SK-N-SH (cell line): Measurements from ENCODE around the gene OTOP3.

Source experiments
- CTCF ChIP-seq: fragments of 200-600 bp; sonication (generic); IDR thresholded peaks from 2 replicates; pipeline ENCODE4 v1.6.1; 2017; ENCODE audit warnings: antibody characterized with exemption, mild to moderate bottlenecking, moderate library complexity
- MAX ChIP-seq: IDR thresholded peaks from 2 replicates; pipeline ENCODE4 v1.4.0; 2012; ENCODE audit warnings: low read depth
- NFIC ChIP-seq: IDR thresholded peaks from 2 replicates; pipeline ENCODE4 v1.4.0; 2012; ENCODE audit warnings: borderline replicate concordance
- PBX3 ChIP-seq: IDR thresholded peaks from 2 replicates; pipeline ENCODE4; 2012
- REST ChIP-seq: IDR thresholded peaks from 2 replicates; pipeline ENCODE4 v1.6.1; 2012; ENCODE audit warnings: mild to moderate bottlenecking, low read depth, low read length, moderate library complexity
- TAF1 ChIP-seq: IDR thresholded peaks from 2 replicates; pipeline ENCODE4 v1.6.1; 2012; ENCODE audit warnings: low read depth, mild to moderate bottlenecking, low read length, moderate library complexity, borderline replicate concordance
- TEAD4 ChIP-seq: IDR thresholded peaks from 2 replicates; pipeline ENCODE4 v1.4.0; 2012; ENCODE audit warnings: mild to moderate bottlenecking, borderline replicate concordance; ENCODE audit not compliant: insufficient read depth
- USF2 ChIP-seq: fragments of 150-350 bp; IDR thresholded peaks from 2 replicates; pipeline ENCODE4 v1.6.1; 2017; ENCODE audit warnings: antibody characterized with exemption, low read length, low read depth, borderline replicate concordance
- YY1 ChIP-seq: IDR thresholded peaks from 2 replicates; pipeline ENCODE4 v1.4.0; 2012; ENCODE audit warnings: low read depth, mild to moderate bottlenecking

- TF ChIP-seq YY1 (no peak), TEAD4 (no peak), CTCF (no peak), NFIC (no peak), PBX3 (no peak), TAF1 (no peak), USF2 (no peak), REST (no peak), MAX (no peak)
These were observed 20.4 kb downstream of the OTOP3 start for GRCh38 chr17:74956093-74956492.
